Right lobe of liver (tissue), 6 donors: ENCODE results near the gene GSTM4. TPM values are rescaled to one million over a fixed set of nuclear protein-coding genes. Genes with fewer than 3 reads are reported as not detected.
A peak's percentile ranks its signal among the peaks of the same experiment; 100 is the strongest.
"Not testable (repeated sequence)": the region's sequence is repeated elsewhere in the genome, so short reads cannot be mapped to it uniquely, and the experiment has no call there.

Source experiments
- ATAC-seq, 4 donors: fragments of 200-7000 bp; cut with Tn5 transposase; one replicate each; pipeline ENCODE4 v1.9.1; 2020; ENCODE audit warnings: mild to moderate bottlenecking in 4 of 4, moderate library complexity in 4 of 4
- DNase-seq, 3 donors: peaks; one replicate each; pipeline ENCODE4 v3.0.0-alpha.2; 2020
- H3K27ac ChIP-seq, 3 donors: fragments of 200-600 bp; one replicate each; pipeline ENCODE4 v1.8.0; 2022
- H3K27me3 ChIP-seq, 2 donors: fragments of 200-600 bp; one replicate each; pipeline ENCODE4 v1.8.0; 2022
- H3K36me3 ChIP-seq, 4 donors: fragments of 200-600 bp; sonication (generic) in 1 of 4; one replicate each; pipeline versions ENCODE4 v1.5.1 to v1.8.0; 2017 to 2022; ENCODE audit warnings: control low read depth in 1 of 4
- H3K4me1 ChIP-seq, 4 donors: fragments of 200-600 bp; sonication (generic) in 1 of 4; one replicate each; pipeline versions ENCODE4 v1.5.1 to v1.8.0; 2017 to 2022; ENCODE audit warnings: control low read depth in 1 of 4
- H3K4me3 ChIP-seq, 3 donors: fragments of 200-600 bp; one replicate each; pipeline ENCODE4 v1.8.0; 2022
- H3K9me3 ChIP-seq, 4 donors: fragments of 200-600 bp; sonication (generic) in 1 of 4; one replicate each; pipeline versions ENCODE4 v1.5.1 to v1.8.0; 2017 to 2022; ENCODE audit warnings: control low read depth in 1 of 4
- CTCF ChIP-seq, 4 donors: fragments of 200-600 bp in 3 of 4; fragments of 450-650 bp in 1 of 4; IDR thresholded peaks; one replicate each; pipeline versions ENCODE4 v1.5.1 to v1.8.0; 2016 to 2022; ENCODE audit warnings: antibody characterized with exemption in 4 of 4, mild to moderate bottlenecking in 2 of 4
- POLR2A ChIP-seq: fragments of 450-650 bp; IDR thresholded peaks from one replicate; pipeline ENCODE4 v1.6.1; 2017; ENCODE audit warnings: antibody characterized with exemption, mild to moderate bottlenecking
- WGBS: methylation state at CpG from one replicate; pipeline ENCODE4 v1.1.6; 2018; ENCODE audit warnings: low coverage, low lambda C conversion rate; ENCODE audit not compliant: insufficient coverage; ENCODE audit errors: missing lambda C conversion rate; 5-methylcytosine and 5-hydroxymethylcytosine counted together
- intact Hi-C, 2 donors: fragments of 100-400 bp; cut with DNase I; formaldehyde crosslinking; loops; one replicate each; pipeline versions ENCODE4 v1.11.2 to v1.14.1; 2022
- total RNA-seq, 6 experiments: library from RNA; depleted of rRNA in 2 of 6; stranded (reverse); fragments of >200 nt in 2 of 6; fragmentation: NEBNext Ultra II Directional in 3 of 6; extraction: Animal tissue kit (Norgen Biotek cat#: 25700) in 3 of 6; gene quantifications; one replicate each; pipeline versions ENCODE4 v1.1.0 to v1.2.4, GENCODE V29; 2016 to 2023
- donor health status: DM: no; HTN: yes; CAD: no.
- donor health status: DM: no; HTN: no; CAD: no.
- donor health status: DM: no; HTN: no; CAD: no.
- donor health status: DM: no; HTN: yes; CAD: no.
- donor health status: DM: no; HTN: yes; CAD: no.

Gene GSTM4
- total RNA-seq, 6 experiments from 2014 or later: 18.5 to 32.1 (median 23.8) TPM

GRCh38 chr1:109677459-109677858, 21.6 kb downstream of the GSTM4 start:
- Histone ChIP-seq H3K27ac (no peak overlapping the region), H3K36me3 (no peaks in the 10 kb centered on the region), H3K27me3 (no peaks in the 10 kb centered on the region), H3K4me1 (no peaks in the 10 kb centered on the region), H3K9me3 (no peaks in the 10 kb centered on the region), H3K4me3 (no peak overlapping the region)
- intact Hi-C loops: no loop called here
- TF ChIP-seq CTCF (IDR thresholded peaks at IDR 0.05) (no peak), POLR2A (no peak)
- DNase-seq (no peak), ATAC-seq (peak in 2 of 4 donors; percentile 52 to 75)
- WGBS: 57% methylated on average over 3 of the region's 3 CpGs

DNA sequence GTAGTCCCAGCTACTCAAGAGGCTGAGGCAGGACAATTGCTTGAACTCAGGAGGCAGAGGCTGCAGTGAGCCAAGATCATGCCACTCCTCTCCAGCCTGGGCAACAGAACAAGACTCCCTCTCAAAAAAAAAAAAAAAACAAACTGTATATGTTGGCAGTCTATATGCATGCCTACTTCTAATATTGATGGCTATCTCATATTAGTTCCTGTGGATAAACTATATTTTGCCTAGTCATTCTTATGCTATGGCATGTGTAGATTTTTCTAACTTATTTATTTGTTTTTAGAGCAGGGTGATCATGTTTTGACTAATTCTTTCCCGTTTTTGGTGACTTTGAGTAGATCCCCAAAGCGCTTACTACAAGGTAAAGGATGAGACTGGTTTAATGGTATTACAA, 22.7 kb downstream of the GSTM4 start:
- H3K4me3 ChIP-seq, H3K27ac ChIP-seq, H3K36me3 ChIP-seq, H3K27me3 ChIP-seq, H3K4me1 ChIP-seq, DNase-seq, ATAC-seq, H3K9me3 ChIP-seq, intact Hi-C loops: not testable (repeated sequence)
- WGBS: 72% methylated on average over 2 of the region's 2 CpGs

DNA sequence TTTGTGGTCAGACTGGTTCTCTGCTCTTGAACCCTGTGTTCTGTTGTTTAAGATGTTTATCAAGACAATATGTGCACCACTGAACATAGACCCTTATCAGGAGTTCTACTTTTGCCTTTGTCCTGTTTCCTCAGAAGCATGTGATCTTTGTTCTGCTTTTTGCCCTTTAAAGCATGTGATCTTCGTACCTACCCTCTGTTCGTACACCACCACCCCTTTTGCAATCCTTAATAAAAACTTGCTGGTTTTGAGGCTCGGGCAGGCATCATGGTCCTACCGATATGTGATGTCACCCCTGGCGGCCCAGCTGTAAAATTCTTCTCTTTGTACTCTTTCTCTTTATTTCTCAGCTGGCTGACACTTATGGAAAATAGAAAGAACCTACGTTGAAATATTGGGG, 28.9 kb downstream of the GSTM4 start:
- H3K27me3 ChIP-seq, H3K27ac ChIP-seq, H3K4me1 ChIP-seq, DNase-seq, intact Hi-C loops, H3K36me3 ChIP-seq, H3K4me3 ChIP-seq, H3K9me3 ChIP-seq, ATAC-seq: not testable (repeated sequence)
- 16% methylated on average over 5 of the region's 6 CpGs for WGBS

GRCh38 chr1:109685399-109685798, 29.5 kb downstream of the GSTM4 start:
- H3K27ac ChIP-seq, H3K36me3 ChIP-seq, H3K27me3 ChIP-seq, intact Hi-C loops, H3K4me1 ChIP-seq, H3K4me3 ChIP-seq, H3K9me3 ChIP-seq: not testable (repeated sequence)
- peak in 1 of 3 donors; percentile 54 for DNase-seq
- no CpG with 5 or more reads among the region's 1 CpG for WGBS
- ATAC-seq: peak in 2 of 4 donors; percentile 69 to 70

DNA sequence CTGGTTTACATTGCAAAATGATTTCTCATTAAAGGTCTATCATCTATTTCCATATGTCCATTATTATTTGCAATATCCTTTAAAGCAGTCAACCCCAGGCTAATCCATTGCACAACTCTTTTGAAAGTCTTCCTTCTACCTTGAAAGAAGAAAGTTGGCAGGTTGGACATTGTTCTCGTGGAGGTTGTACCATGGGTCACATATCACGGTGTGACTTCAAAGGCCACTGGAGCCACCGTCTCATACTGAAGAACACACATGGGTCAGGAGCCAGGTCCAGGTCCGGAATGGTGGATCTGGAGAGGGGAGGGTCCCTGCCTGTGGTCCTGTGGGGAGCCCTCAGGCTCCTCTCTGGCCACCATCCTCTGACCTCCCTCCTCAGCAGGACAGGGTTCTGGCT, 30.0 kb downstream of the GSTM4 start:
- H3K4me1 ChIP-seq, H3K36me3 ChIP-seq, H3K27ac ChIP-seq, intact Hi-C loops, H3K9me3 ChIP-seq, H3K4me3 ChIP-seq, DNase-seq, H3K27me3 ChIP-seq: not testable (repeated sequence)
- peak in 1 of 4 donors; percentile 47 for ATAC-seq
- WGBS: 14% methylated on average over 1 of the region's 4 CpGs

DNA sequence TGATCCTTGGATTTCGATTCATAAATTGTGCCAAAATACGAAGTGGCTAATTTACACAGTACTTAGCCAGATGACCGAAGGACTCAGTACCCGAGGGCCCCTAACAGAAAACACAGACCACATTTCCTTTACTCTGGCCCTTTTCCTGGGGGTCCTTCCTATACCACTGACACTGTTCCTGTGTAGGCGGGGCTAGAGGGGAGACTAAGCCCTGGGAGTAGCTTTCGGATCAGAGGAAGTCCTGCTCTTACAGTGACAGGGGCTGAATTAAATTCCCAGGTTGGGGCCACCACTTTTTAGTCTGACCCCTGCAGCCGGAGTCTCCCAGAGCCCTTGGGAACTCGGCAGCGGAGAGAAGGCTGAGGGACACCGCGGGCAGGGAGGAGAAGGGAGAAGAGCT, 31.2 kb downstream of the GSTM4 start:
- H3K36me3 ChIP-seq, H3K4me1 ChIP-seq, intact Hi-C loops, H3K9me3 ChIP-seq, H3K27me3 ChIP-seq, DNase-seq: not testable (repeated sequence)
- ATAC-seq: peak in 1 of 4 donors; percentile 8
- peak overlapping the region in 1 of 3 donors; percentile 62 for H3K4me3 ChIP-seq
- 0% methylated on average over 2 of the region's 11 CpGs for WGBS
- peak overlapping the region in 1 of 3 donors; percentile 77 for H3K27ac ChIP-seq

GRCh38 chr1:109687641-109688499, 32.0 kb downstream of the GSTM4 start, which contains the start of gene GSTM1:
Gene GSTM1 (plus strand): TSS chr1:109687817. CDS start chr1:109687874, 57 bp downstream.
- peaks cover 0 to 4% (median 0%) of the 10 kb centered on the region in 4 donors for H3K4me1 ChIP-seq
- H3K27me3 ChIP-seq: no peaks in the 10 kb centered on the region
- intact Hi-C loops: no loop called here
- no peaks in the 10 kb centered on the region for H3K9me3 ChIP-seq
- H3K36me3 ChIP-seq: no peaks in the 10 kb centered on the region
- DNase-seq: peak in 1 of 3 donors; percentile 89
- peak; percentile 79 for TF ChIP-seq POLR2A
- TF ChIP-seq CTCF (IDR thresholded peaks at IDR 0.05): peak in 2 of 4 donors; percentile 10 to 56
- peak in 2 of 4 donors; percentile 84 to 86 for ATAC-seq
- H3K27ac ChIP-seq: peak within 1 kb of the TSS in 1 of 3 donors; percentile 77
- no CpG with 5 or more reads among the region's 46 CpGs for WGBS
- peak within 1 kb of the TSS in 1 of 3 donors; percentile 62 for H3K4me3 ChIP-seq
